Vagina (tissue), 2 donors: ENCODE measurements around the gene MIEF1.

Source experiments
- POLR2A ChIP-seq, 2 donors: fragments of 450-650 bp; IDR thresholded peaks; one replicate each; pipeline ENCODE4 v1.6.1; 2017; ENCODE audit warnings: antibody characterized with exemption in 2 of 2, mild to moderate bottlenecking in 2 of 2, moderate library complexity in 2 of 2
- POLR2AphosphoS5 ChIP-seq, 2 donors: sonication (generic); formaldehyde crosslinking; IDR thresholded peaks; one replicate each; pipeline ENCODE4 v1.9.0; 2017; ENCODE audit warnings: antibody characterized with exemption in 2 of 2, mild to moderate bottlenecking in 2 of 2, low read depth in 1 of 2; ENCODE audit not compliant: insufficient read depth in 1 of 2
- TF ChIP-seq, protein P1 (sequence below), 3 experiments: fragments of 450-650 bp in 2 of 3; fragments of 200-600 bp in 1 of 3; sonication (generic) in 1 of 3; IDR thresholded peaks; one replicate each; pipeline ENCODE4 v1.5.1; 2017 to 2019; ENCODE audit warnings: antibody characterized with exemption in 3 of 3, mild to moderate bottlenecking in 2 of 3, moderate library complexity in 2 of 3

- TF ChIP-seq, protein P1, sequence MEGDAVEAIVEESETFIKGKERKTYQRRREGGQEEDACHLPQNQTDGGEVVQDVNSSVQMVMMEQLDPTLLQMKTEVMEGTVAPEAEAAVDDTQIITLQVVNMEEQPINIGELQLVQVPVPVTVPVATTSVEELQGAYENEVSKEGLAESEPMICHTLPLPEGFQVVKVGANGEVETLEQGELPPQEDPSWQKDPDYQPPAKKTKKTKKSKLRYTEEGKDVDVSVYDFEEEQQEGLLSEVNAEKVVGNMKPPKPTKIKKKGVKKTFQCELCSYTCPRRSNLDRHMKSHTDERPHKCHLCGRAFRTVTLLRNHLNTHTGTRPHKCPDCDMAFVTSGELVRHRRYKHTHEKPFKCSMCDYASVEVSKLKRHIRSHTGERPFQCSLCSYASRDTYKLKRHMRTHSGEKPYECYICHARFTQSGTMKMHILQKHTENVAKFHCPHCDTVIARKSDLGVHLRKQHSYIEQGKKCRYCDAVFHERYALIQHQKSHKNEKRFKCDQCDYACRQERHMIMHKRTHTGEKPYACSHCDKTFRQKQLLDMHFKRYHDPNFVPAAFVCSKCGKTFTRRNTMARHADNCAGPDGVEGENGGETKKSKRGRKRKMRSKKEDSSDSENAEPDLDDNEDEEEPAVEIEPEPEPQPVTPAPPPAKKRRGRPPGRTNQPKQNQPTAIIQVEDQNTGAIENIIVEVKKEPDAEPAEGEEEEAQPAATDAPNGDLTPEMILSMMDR (IDR thresholded peaks at IDR 0.05): peak; percentile 86 to 97 (median 96)
- TF ChIP-seq POLR2A (IDR thresholded peaks at IDR 0.05): no peak
- TF ChIP-seq POLR2AphosphoS5 (IDR thresholded peaks at IDR 0.05; ENCODE audit: insufficient read depth in 1 of 2, low read depth in 1 of 2): peak in 1 of 2 donors; percentile 53
These were observed 32.7 kb downstream of the MIEF1 start for GRCh38 chr22:39534591-39535356.
